Muscle of leg (tissue), 9 donors: Measurements from ENCODE around the gene CCL26. TPM values are rescaled to one million over a fixed set of nuclear protein-coding genes. Genes with fewer than 3 reads are reported as not detected.

ENCODE experiments used
- polyA plus RNA-seq, 8 donors: library from polyadenylated mRNA; unstranded; fragments of 120-200 nt; gene quantifications; one replicate each; pipeline versions ENCODE4 v1.2.1 to v1.2.3, GENCODE V29; 2013; ENCODE audit warnings: inconsistent platforms in 1 of 8, low replicate concordance in 1 of 8; ENCODE audit not compliant: insufficient read length in 8 of 8, insufficient read depth in 1 of 8
- total RNA-seq: library from RNA; stranded (reverse); fragments of 120-200 nt; gene quantifications from one replicate; pipeline ENCODE4 v1.2.4, GENCODE V29; 2013

CCL26 gene
- total and polyA plus RNA-seq, 9 donors, result 0.61 to 1.6 (median 0.88) TPM

Other genes starting within 250 kb of the CCL26 start
- 20.3 TPM for gene HIP1, start 33.3 kb downstream of the CCL26 start, total RNA-seq
- gene HIP1, start 33.3 kb downstream of the CCL26 start, polyA plus RNA-seq, result 10 to 100 TPM; 17.3 to 28.4 (median 23.7) TPM
- 0.13 TPM for gene CCL24, start 41.6 kb upstream of the CCL26 start, total RNA-seq
- gene CCL24, start 41.6 kb upstream of the CCL26 start, polyA plus RNA-seq, result 1 to 10 TPM in 1 of 8 donors, under 1 TPM in 2, not detected in 5; 0.67 to 1.2 (median 0.69) TPM
- 9.1 TPM for gene RHBDD2, start 106.8 kb upstream of the CCL26 start, total RNA-seq
- gene RHBDD2, start 106.8 kb upstream of the CCL26 start, polyA plus RNA-seq, result 10 to 100 TPM; 18.9 to 27.2 (median 21.2) TPM
- 33.2 TPM for gene POR, start 142.9 kb upstream of the CCL26 start, total RNA-seq
- 10 to 100 TPM; 30.4 to 42.7 (median 35.5) TPM for gene POR, start 142.9 kb upstream of the CCL26 start, polyA plus RNA-seq
- gene TMEM120A, start 222.4 kb upstream of the CCL26 start, total RNA-seq, result 11.1 TPM
- 10 to 100 TPM; 32.3 to 62.6 (median 41.8) TPM for gene TMEM120A, start 222.4 kb upstream of the CCL26 start, polyA plus RNA-seq